Neutrophil (primary cell): ENCODE data around the gene GRIP2.
A peak's percentile ranks its signal among the peaks of the same experiment; 100 is the strongest.

Experiments used
- H3K27ac ChIP-seq: fragments of 200-600 bp; sonication (generic); 2 replicates; pipeline ENCODE4 v1.5.1; 2016; ENCODE audit warnings: mild to moderate bottlenecking, moderate library complexity
- H3K27me3 ChIP-seq: fragments of 200-600 bp; sonication (generic); 2 replicates; pipeline ENCODE4 v1.6.0; 2016; ENCODE audit warnings: mild to moderate bottlenecking
- H3K36me3 ChIP-seq: fragments of 200-600 bp; sonication (generic); 2 replicates; pipeline ENCODE4 v1.5.1; 2017
- H3K4me1 ChIP-seq, 2 experiments: fragments of 200-600 bp in 1 of 2; sonication (generic) in 1 of 2; 1 replicate in 1 of 2; 2 replicates in 1 of 2; pipeline versions ENCODE4 v1.5.1 to v1.6.1; 2013 to 2016; ENCODE audit warnings: low read depth in 1 of 2, low read length in 1 of 2, mild to moderate bottlenecking in 1 of 2, moderate library complexity in 1 of 2; ENCODE audit not compliant: control insufficient read depth in 1 of 2, insufficient read depth in 1 of 2
- H3K4me3 ChIP-seq, 2 experiments: fragments of 200-600 bp in 1 of 2; sonication (generic) in 1 of 2; 1 replicate in 1 of 2; 2 replicates in 1 of 2; pipeline ENCODE4 v1.5.1; 2013 to 2016; ENCODE audit warnings: low read depth in 1 of 2, low read length in 1 of 2, mild to moderate bottlenecking in 1 of 2, moderate library complexity in 1 of 2
- H3K9me3 ChIP-seq: fragments of 200-600 bp; sonication (generic); 2 replicates; pipeline ENCODE4 v1.5.1; 2016
- TF ChIP-seq, protein P1 (sequence below): fragments of 200-600 bp; sonication (generic); IDR thresholded peaks from 2 replicates; pipeline ENCODE4 v1.5.1; 2016; ENCODE audit warnings: antibody characterized with exemption

GRIP2 gene

DNA sequence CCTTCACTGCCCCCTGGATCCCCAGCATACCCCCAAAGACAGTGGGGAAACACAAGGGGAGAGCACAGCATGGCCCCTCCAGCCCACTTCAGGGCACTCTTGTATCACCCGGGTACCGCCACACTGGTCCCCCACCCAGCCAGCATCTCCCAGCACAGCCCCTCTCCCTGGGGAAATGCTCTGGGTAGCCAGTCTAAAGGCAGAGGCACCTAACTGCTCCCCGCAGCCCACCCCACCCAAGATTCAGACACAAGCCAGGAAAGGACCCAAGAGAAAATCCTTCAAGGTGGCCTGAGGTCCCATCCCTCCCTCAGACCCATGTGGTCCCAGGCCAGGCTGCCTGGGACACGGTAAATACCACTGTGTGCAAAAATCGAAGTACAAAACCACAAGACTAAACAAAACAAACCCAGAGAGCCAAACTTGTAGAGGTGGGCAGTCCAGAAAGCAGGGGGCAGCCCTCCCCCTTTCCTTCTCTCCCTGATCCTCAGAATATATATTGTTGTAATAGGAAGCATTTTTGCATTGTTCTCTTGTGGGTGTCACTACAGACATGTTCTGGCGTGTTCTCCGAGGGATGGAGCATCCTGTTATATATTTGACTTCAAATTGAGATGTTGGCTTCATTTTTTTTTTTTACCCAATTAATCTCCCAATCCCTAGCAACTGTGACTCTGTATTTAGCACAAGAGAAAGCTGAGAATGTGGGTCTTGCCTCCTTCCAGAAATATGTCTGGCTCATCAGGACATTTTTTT is 51.7 kb downstream of the GRIP2 start:
- Histone ChIP-seq H3K9me3 (no peaks in the 10 kb centered on the region), H3K27me3 (no peaks in the 10 kb centered on the region), H3K4me3 (no peak overlapping the region), H3K36me3 (peaks cover 89% of the 10 kb centered on the region), H3K4me1 (no peaks in the 10 kb centered on the region), H3K27ac (peak overlapping the region; percentile 14)
- TF ChIP-seq, protein P1, sequence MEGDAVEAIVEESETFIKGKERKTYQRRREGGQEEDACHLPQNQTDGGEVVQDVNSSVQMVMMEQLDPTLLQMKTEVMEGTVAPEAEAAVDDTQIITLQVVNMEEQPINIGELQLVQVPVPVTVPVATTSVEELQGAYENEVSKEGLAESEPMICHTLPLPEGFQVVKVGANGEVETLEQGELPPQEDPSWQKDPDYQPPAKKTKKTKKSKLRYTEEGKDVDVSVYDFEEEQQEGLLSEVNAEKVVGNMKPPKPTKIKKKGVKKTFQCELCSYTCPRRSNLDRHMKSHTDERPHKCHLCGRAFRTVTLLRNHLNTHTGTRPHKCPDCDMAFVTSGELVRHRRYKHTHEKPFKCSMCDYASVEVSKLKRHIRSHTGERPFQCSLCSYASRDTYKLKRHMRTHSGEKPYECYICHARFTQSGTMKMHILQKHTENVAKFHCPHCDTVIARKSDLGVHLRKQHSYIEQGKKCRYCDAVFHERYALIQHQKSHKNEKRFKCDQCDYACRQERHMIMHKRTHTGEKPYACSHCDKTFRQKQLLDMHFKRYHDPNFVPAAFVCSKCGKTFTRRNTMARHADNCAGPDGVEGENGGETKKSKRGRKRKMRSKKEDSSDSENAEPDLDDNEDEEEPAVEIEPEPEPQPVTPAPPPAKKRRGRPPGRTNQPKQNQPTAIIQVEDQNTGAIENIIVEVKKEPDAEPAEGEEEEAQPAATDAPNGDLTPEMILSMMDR: no peak

DNA sequence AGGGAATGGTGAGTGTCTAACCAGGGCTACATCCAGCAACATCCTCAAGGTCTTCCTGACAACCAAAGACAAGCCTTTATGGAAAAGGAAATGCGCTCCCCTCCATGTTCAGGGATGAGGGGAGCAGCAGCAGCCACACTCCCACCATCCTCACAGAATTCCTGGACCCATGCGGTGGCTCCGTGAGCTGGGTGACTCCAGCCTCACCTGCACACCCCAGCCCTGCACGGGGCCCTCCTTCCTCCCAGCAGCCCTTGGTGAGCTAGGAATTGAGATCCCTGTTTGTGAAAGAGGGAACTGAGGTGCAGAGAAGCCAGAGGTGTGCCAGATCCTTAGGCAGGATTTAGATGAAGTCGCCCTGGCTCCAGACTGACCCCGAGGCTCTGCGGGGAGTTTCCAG is 52.3 kb downstream of the GRIP2 start:
- TF ChIP-seq, protein P1: no peak
- H3K27ac ChIP-seq: no peak overlapping the region
- H3K9me3 ChIP-seq: no peaks in the 10 kb centered on the region
- H3K4me3 ChIP-seq: no peak overlapping the region
- H3K4me1 ChIP-seq: no peaks in the 10 kb centered on the region
- H3K36me3 ChIP-seq: peaks cover 95% of the 10 kb centered on the region
- H3K27me3 ChIP-seq: no peaks in the 10 kb centered on the region

DNA sequence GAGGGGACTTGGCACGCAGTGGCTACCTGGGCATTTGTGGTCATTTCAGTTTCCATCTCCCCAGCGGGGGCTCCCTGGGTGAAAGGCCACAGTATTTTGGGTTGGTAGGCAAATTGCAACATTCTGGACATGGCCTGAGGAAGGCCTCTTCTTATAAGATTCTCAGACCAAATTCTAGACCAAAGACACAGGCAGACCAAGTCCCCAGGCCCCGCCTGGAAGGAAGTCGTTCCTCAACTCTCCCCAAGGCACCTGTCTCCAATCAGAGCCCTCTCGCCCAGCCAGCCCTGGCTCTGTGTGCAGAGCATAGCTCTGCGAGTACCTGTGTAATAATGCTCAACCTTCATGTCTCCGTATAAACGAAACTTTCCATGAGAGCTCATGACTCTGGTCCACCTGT is 53.1 kb downstream of the GRIP2 start:
- Histone ChIP-seq H3K36me3 (peaks cover 100% of the 10 kb centered on the region), H3K4me1 (no peaks in the 10 kb centered on the region), H3K4me3 (no peak overlapping the region), H3K27me3 (no peaks in the 10 kb centered on the region), H3K27ac (peak overlapping the region; percentile 6), H3K9me3 (no peaks in the 10 kb centered on the region)
- TF ChIP-seq, protein P1: no peak

DNA sequence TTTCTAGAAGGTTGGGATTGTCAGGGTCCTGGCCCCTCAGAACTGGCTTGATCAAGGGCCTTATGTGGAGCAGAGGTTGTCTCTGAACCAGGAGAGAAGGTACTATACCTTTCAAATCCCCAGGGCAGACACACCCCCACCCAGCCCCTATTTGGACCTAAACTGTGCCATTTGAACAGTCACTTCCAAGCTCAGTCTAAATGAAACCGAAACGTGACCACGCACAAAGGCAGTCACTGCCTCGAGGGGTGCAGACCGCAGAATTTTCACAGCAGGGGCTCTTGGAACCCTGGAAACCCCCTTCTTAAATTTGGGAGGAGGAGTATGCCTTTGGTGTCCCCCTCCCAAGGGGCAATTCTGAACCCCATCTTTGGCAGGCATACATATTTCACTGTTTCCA is 53.7 kb downstream of the GRIP2 start:
- Histone ChIP-seq H3K27me3 (no peaks in the 10 kb centered on the region), H3K36me3 (peaks cover 100% of the 10 kb centered on the region), H3K9me3 (no peaks in the 10 kb centered on the region), H3K4me1 (no peaks in the 10 kb centered on the region), H3K4me3 (no peak overlapping the region), H3K27ac (no peak overlapping the region)
- TF ChIP-seq, protein P1: no peak

DNA sequence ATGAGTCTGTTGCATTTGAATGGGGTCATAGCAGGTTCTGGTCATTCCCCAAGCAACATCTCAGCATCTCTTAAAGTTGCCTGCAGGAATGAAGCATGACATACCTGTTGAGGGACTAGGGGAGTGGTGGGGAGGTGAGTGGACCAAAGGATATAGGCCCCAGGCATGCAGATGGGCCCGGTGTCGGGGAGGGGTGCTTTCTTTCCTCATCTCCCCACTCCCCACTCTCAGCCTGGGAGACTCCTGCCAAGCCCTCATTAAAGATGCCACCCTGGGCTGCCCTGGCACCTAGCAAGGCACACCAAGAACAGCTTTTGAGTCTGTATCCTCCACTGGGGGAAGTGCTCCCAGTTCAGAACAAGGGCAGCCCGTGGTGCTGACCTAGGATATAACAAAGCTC is 54.2 kb downstream of the GRIP2 start:
- Histone ChIP-seq H3K4me3 (no peak overlapping the region), H3K27ac (no peak overlapping the region), H3K9me3 (no peaks in the 10 kb centered on the region), H3K4me1 (no peaks in the 10 kb centered on the region), H3K36me3 (peaks cover 100% of the 10 kb centered on the region), H3K27me3 (no peaks in the 10 kb centered on the region)
- TF ChIP-seq, protein P1: no peak
